CD14-positive monocyte (primary cell): Measurements from ENCODE around the gene TIAM2. TPM values are rescaled to one million over a fixed set of nuclear protein-coding genes. Genes with fewer than 3 reads are reported as not detected.

Source experiments
- DNase-seq, 3 donors: peaks; one replicate each; pipeline ENCODE4 v3.0.0-alpha.2; 2011 to 2022
- H2AFZ ChIP-seq: 2 replicates; pipeline ENCODE4 v1.6.0; 2012; ENCODE audit warnings: mild to moderate bottlenecking, low read depth, low read length, inconsistent platforms; ENCODE audit not compliant: insufficient read depth, poor library complexity, severe bottlenecking
- H3K27ac ChIP-seq, 2 donors: 1 replicate in 1 of 2; 2 replicates in 1 of 2; pipeline ENCODE4 v1.5.1; 2012 to 2013; ENCODE audit warnings: low read length in 2 of 2, control low read depth in 1 of 2, inconsistent platforms in 1 of 2, low read depth in 1 of 2, mild to moderate bottlenecking in 1 of 2
- H3K27me3 ChIP-seq, 2 donors: one replicate each; pipeline versions ENCODE4 v1.6.0 to v1.6.1; 2011 to 2013; ENCODE audit warnings: low read length in 2 of 2; ENCODE audit not compliant: control insufficient read depth in 2 of 2, insufficient read depth in 2 of 2
- H3K36me3 ChIP-seq, 2 donors: replicated peaks in 1 of 2; 1 replicate in 1 of 2; 2 replicates in 1 of 2; pipeline versions ENCODE4 v1.5.1 to v1.6.1; 2012 to 2013; ENCODE audit warnings: low read length in 2 of 2, control low read depth in 1 of 2, inconsistent platforms in 1 of 2, mild to moderate bottlenecking in 1 of 2; ENCODE audit not compliant: insufficient read depth in 2 of 2, control insufficient read depth in 1 of 2
- H3K4me1 ChIP-seq, 2 donors: 1 replicate in 1 of 2; 2 replicates in 1 of 2; pipeline versions ENCODE4 v1.5.1 to v1.6.1; 2012 to 2013; ENCODE audit warnings: low read length in 2 of 2, control low read depth in 1 of 2, inconsistent platforms in 1 of 2, mild to moderate bottlenecking in 1 of 2, moderate library complexity in 1 of 2; ENCODE audit not compliant: insufficient read depth in 2 of 2, control insufficient read depth in 1 of 2
- H3K4me2 ChIP-seq: replicated peaks from 2 replicates; pipeline ENCODE3; 2012; ENCODE audit warnings: low read length, moderate library complexity, mild to moderate bottlenecking; ENCODE audit not compliant: poor library complexity, severe bottlenecking; ENCODE audit errors: extremely low read depth
- H3K4me3 ChIP-seq, 3 experiments: fragments of 200-600 bp in 1 of 3; sonication (generic) in 1 of 3; replicated peaks in 1 of 3; 1 replicate in 2 of 3; 2 replicates in 1 of 3; pipeline ENCODE4 v1.5.1; 2011 to 2013; ENCODE audit warnings: low read length in 3 of 3, mild to moderate bottlenecking in 3 of 3, control low read depth in 2 of 3, low read depth in 2 of 3, inconsistent platforms in 1 of 3, moderate library complexity in 1 of 3
- H3K79me2 ChIP-seq: 2 replicates; pipeline ENCODE4 v1.6.0; 2012; ENCODE audit warnings: mild to moderate bottlenecking, control low read depth, inconsistent platforms, low read length, moderate library complexity; ENCODE audit not compliant: insufficient read depth
- H3K9ac ChIP-seq: 2 replicates; pipeline ENCODE4 v1.6.0; 2017; ENCODE audit warnings: low read length, mild to moderate bottlenecking; ENCODE audit not compliant: insufficient read depth, poor library complexity, severe bottlenecking
- H3K9me3 ChIP-seq, 2 donors: replicated peaks in 1 of 2; 1 replicate in 1 of 2; 2 replicates in 1 of 2; pipeline versions ENCODE4 v1.5.1 to v1.6.1; 2012 to 2013; ENCODE audit warnings: low read length in 2 of 2, control low read depth in 1 of 2; ENCODE audit not compliant: control insufficient read depth in 1 of 2, insufficient read depth in 1 of 2
- H4K20me1 ChIP-seq: 2 replicates; pipeline ENCODE4 v1.6.0; 2012; ENCODE audit warnings: mild to moderate bottlenecking, low read length, control low read depth, moderate library complexity; ENCODE audit not compliant: insufficient read depth
- H3K27ac Mint-ChIP-seq, 7 donors: one replicate each; pipeline ENCODE4 v1.8.0; 2020; ENCODE audit warnings: mild to moderate bottlenecking in 7 of 7, mixed read lengths in 7 of 7, moderate library complexity in 6 of 7, inconsistent platforms in 2 of 7
- H3K27me3 Mint-ChIP-seq, 3 donors: one replicate each; pipeline ENCODE4 v1.8.0; 2021 to 2022; ENCODE audit warnings: low read depth in 3 of 3, mild to moderate bottlenecking in 3 of 3, mixed read lengths in 3 of 3, moderate library complexity in 3 of 3, inconsistent platforms in 1 of 3
- H3K36me3 Mint-ChIP-seq, 2 donors: one replicate each; pipeline ENCODE4 v1.8.0; 2020; ENCODE audit warnings: mixed read lengths in 2 of 2, inconsistent platforms in 1 of 2, mild to moderate bottlenecking in 1 of 2
- H3K4me1 Mint-ChIP-seq: one replicate; pipeline ENCODE4 v1.8.0; 2020; ENCODE audit warnings: mild to moderate bottlenecking, mixed read lengths
- H3K4me3 Mint-ChIP-seq, 2 donors: one replicate each; pipeline ENCODE4 v1.8.0; 2020; ENCODE audit warnings: mild to moderate bottlenecking in 2 of 2, mixed read lengths in 2 of 2, moderate library complexity in 1 of 2
- H3K9me3 Mint-ChIP-seq, 7 donors: one replicate each; pipeline ENCODE4 v1.8.0; 2020 to 2022; ENCODE audit warnings: mixed read lengths in 7 of 7, mild to moderate bottlenecking in 6 of 7, moderate library complexity in 6 of 7, inconsistent platforms in 2 of 7
- WGBS: methylation state at CpG from one replicate; pipeline ENCODE4 v1.1.5; 2013; ENCODE audit warnings: missing lambda C conversion rate; ENCODE audit not compliant: insufficient coverage; 5-methylcytosine and 5-hydroxymethylcytosine counted together
- intact Hi-C, 2 donors: fragments of 100-400 bp; cut with micrococcal nuclease; formaldehyde crosslinking; loops; one replicate each; pipeline versions ENCODE4 v1.15.0 to v1.15.1; 2023
- polyA plus RNA-seq, 3 donors: library from polyadenylated mRNA; depleted of rRNA in 1 of 3; unstranded in 2 of 3; stranded (reverse) in 1 of 3; fragments of 300-500 nt in 2 of 3; fragments of >200 nt in 1 of 3; fragmentation: Illumina TruSeq in 2 of 3; gene quantifications; 1 replicate in 2 of 3; 2 replicates in 1 of 3; pipeline ENCODE4 v1.2.3, GENCODE V29; 2012 to 2021
- TF ChIP-seq, protein P1 (sequence below): fragments of 200-600 bp; IDR thresholded peaks from one replicate; pipeline ENCODE4 v1.8.0; 2022; ENCODE audit warnings: antibody characterized with exemption, mild to moderate bottlenecking

Gene TIAM2
- polyA plus RNA-seq, 3 donors, result 0.25 to 4.2 (median 0.67) TPM

- no peaks in the 10 kb centered on the region for H4K20me1 ChIP-seq
- no peaks in the 10 kb centered on the region for H3K36me3 Mint-ChIP-seq
- no peaks in the 10 kb centered on the region for H3K27me3 ChIP-seq
- H3K9ac ChIP-seq, result no peak overlapping the region
- no peaks in the 10 kb centered on the region for H3K36me3 ChIP-seq
- H3K4me3 Mint-ChIP-seq, result no peak overlapping the region
- TF ChIP-seq, protein P1, sequence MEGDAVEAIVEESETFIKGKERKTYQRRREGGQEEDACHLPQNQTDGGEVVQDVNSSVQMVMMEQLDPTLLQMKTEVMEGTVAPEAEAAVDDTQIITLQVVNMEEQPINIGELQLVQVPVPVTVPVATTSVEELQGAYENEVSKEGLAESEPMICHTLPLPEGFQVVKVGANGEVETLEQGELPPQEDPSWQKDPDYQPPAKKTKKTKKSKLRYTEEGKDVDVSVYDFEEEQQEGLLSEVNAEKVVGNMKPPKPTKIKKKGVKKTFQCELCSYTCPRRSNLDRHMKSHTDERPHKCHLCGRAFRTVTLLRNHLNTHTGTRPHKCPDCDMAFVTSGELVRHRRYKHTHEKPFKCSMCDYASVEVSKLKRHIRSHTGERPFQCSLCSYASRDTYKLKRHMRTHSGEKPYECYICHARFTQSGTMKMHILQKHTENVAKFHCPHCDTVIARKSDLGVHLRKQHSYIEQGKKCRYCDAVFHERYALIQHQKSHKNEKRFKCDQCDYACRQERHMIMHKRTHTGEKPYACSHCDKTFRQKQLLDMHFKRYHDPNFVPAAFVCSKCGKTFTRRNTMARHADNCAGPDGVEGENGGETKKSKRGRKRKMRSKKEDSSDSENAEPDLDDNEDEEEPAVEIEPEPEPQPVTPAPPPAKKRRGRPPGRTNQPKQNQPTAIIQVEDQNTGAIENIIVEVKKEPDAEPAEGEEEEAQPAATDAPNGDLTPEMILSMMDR, result no peak
- intact Hi-C loops, result no loop called here
- no peaks in the 10 kb centered on the region for H3K4me1 Mint-ChIP-seq
- 100% methylated on average over 3 of the region's 7 CpGs for WGBS
- DNase-seq, result no peak
- H3K79me2 ChIP-seq, result no peaks in the 10 kb centered on the region
- H3K27ac ChIP-seq, result no peak overlapping the region
- no peaks in the 10 kb centered on the region for H3K9me3 Mint-ChIP-seq
- H3K27ac Mint-ChIP-seq, result no peak overlapping the region
- H3K9me3 ChIP-seq, result no peaks in the 10 kb centered on the region
- H2AFZ ChIP-seq, result no peak overlapping the region
- H3K4me1 ChIP-seq, result no peaks in the 10 kb centered on the region
- no peak overlapping the region for H3K4me3 ChIP-seq
- no peak overlapping the region for H3K4me2 ChIP-seq
- H3K27me3 Mint-ChIP-seq, result peaks cover 0 to 5% (median 2%) of the 10 kb centered on the region in 3 donors
Measured at GRCh38 chr6:155023717-155024116, 28.6 kb downstream of the TIAM2 start.

DNA sequence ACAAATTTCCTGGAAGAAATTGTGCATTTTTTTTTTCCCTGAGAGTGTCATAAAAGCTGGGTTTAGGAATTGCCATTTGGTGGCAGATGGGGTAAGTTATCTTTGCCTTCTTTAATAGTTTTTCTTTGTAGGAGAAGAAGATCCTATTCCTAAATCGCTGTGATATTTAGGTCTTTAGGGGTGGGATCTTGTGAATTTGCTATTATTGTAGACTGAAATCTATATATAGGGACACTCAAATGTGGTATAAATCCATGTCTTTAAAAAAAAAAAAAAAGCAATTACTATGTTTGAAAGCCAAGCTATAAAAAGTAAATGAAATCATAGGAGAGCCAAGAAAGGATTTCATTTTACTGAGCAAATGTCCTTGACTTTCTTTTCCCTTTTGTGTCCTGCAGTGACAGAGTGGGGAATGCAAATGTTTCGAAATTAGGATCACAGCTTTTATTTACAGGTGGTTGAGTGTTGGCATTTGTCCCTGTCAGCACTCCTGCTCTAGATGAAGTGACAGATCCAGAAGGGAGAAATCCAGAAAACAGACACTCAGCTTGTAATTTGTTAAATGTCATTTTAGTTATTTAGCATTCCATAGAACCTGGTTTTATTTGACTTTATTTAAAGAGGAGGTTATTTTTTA lies 29.4 kb downstream of the TIAM2 start:
- no CpG with 5 or more reads among the region's 2 CpGs for WGBS
- no peaks in the 10 kb centered on the region for H3K9me3 Mint-ChIP-seq
- no peak overlapping the region for H2AFZ ChIP-seq

More for the DNA sequence above, 29.4 kb downstream of the TIAM2 start:
- Mint-ChIP-seq H3K36me3 (no peaks in the 10 kb centered on the region), H3K4me3 (no peak overlapping the region), H3K4me1 (no peaks in the 10 kb centered on the region), H3K27ac (no peak overlapping the region), H3K27me3 (peaks cover 0 to 5% (median 2%) of the 10 kb centered on the region in 3 donors)
- Histone ChIP-seq H3K27me3 (no peaks in the 10 kb centered on the region), H3K27ac (no peak overlapping the region), H4K20me1 (no peaks in the 10 kb centered on the region), H3K4me3 (no peak overlapping the region), H3K9me3 (no peaks in the 10 kb centered on the region), H3K36me3 (no peaks in the 10 kb centered on the region), H3K9ac (no peak overlapping the region), H3K4me2 (no peak overlapping the region), H3K4me1 (no peaks in the 10 kb centered on the region), H3K79me2 (no peaks in the 10 kb centered on the region)
- TF ChIP-seq, protein P1, result no peak
- no peak for DNase-seq
- intact Hi-C loops, result no loop called here
